GM20000 (cell line): ENCODE measurements around the gene VWCE.

Experiments used
- DNase-seq: peaks from one replicate; pipeline ENCODE4 v3.0.0; 2012; ENCODE audit warnings: low spot score
- CTCF ChIP-seq: IDR thresholded peaks from 2 replicates; pipeline ENCODE4 v1.5.1; 2012; ENCODE audit warnings: mild to moderate bottlenecking, control low read depth; ENCODE audit errors: extremely low read depth, missing control alignments

VWCE gene

DNA sequence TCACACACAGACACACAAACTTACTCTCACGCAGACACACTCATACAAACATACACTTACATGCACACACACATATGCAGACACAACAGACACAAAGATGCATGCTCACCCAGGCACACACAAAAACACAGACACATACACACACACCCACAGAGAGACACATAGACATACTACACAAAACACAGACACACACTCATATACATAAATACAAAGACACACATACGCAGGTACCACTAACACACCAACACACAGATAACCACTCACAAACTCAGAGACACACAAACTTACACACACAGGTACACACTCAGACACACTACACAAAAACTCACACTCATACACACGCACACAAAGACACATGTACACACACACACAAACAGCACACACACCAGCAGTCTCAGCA is 22.4 kb downstream of the VWCE start:
- no peak for DNase-seq
- no peak for TF ChIP-seq CTCF

DNA sequence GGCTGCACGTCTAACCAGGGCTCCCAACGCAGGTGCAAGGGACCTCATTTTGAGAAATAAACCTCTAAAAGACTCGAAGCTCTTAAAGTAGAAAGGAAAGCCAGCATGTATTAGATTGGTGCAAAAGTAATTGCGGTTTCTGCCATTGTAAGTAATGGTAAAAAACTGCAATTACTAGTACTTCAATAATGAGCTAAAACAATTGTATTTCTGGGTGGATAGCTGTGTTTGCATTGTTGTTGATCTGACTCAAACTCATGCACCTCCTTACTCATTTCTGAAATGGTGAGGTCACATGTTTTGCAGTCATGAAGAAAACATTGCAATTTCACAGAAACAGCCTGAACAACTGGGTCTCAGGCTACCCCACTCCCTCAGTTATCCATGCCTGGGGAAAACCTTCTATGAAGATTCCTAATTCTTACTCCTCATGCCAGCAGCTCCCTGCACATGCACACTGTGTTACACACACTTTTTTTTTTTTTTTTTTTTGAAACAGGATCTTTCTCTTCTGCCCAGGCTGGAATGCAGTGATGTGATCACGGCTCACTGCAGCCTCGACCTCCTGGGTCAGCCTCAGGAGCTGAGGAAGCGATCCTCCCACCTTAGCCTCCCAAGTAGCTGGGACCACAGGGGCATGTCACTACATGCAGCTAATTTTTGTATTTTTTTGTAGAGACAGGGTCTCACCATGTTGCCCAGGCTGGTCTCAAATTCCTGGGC is 24.6 kb downstream of the VWCE start:
- peak; percentile 56 for DNase-seq

DNA sequence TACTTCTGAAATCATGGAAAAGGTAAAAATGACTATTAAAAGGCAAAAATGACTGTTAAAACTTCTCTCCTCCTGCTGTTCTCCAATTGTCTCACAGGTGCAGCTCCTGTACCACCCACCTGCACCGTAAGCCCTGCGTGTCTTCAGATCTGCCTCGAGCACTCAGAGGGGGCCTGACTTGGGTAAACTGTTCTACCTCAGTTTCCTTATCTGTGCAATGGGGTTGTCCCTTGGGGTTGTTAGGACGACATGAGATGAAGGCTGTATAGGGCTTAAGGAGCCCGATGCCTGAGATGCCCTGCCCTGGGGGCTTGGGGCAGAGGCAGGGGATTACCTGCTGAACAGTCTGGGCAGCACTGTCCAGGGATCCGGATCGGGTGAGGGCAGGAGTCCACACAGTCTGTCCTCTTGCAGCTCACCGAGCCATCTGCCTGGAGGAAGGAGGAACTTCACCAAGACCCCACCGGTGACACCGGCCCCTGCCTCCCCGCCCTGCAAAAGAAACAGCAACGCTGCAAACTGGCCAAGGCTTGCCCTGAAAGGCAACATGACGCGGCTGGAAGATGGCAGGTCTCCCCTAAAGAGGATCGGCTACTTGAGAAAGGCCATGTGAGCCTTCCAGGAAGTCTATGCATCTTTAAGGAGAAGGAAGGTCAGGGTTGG is 26.4 kb downstream of the VWCE start:
- no peak for DNase-seq
- TF ChIP-seq CTCF, result no peak

More for the DNA sequence above, 24.6 kb downstream of the VWCE start:
- no peak for TF ChIP-seq CTCF

GRCh38 chr11:61267437-61267841 is 27.7 kb downstream of the VWCE start:
- DNase-seq, result no peak
- TF ChIP-seq CTCF, result no peak

DNA sequence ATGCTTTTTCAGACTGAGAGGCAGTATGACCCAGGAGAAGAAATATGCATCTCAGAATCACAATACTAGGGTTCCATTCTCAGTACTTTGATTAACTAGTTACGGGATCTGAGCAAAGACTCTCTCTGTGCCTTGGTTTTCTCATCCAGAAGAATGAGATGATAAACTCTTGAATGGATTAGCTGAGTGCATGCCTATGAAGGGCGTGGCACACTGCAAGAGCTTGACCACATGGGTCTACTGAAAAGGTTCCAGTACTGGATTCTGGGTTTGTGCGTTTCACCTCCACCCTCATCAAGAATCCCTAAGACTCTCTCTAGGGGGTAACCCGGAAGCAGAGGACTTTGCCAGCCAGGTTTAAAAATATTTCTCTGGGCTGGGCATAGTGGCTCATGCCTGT is 28.5 kb downstream of the VWCE start:
- no peak for TF ChIP-seq CTCF
- no peak for DNase-seq

DNA sequence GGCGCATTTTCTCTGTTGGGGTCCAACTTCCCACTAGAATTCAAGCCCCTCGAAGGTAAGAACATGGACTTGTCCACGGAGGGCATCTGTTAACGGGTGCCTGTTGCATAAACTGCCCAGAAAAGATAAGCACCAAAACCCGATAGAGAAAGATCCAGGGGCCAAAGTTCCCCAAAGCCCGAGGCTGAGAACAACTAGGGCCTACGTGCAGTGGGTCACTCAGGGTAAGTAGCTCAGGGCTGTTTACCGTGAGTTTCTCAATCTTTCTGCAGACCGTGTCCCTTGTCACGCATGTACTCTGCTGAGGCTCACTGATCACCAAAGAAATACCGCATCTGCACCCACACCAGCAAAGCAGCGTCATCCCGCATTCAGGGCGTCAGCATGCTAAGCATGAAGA is 29.8 kb downstream of the VWCE start:
- TF ChIP-seq CTCF, result no peak

DNA sequence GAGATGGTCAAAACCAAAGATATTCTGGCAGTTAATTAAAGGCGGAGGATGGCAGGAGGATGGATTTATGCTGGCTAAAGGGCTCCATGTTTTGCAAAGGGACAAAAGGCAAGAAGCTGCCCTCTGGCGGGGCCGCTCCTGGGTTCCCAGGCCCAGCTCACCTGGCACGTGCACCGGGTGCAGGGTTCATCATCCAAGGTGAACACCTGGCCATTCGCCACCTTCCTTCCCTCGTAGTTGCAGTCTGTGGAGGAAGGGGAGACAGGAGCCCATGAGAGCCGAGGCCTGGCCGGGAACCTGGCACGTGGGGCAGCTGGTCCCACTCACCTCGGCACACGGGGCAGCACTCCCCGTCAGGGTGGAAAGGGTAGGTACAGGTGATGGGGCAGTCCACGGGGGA is 30.3 kb downstream of the VWCE start:
- DNase-seq, result no peak
- no peak for TF ChIP-seq CTCF

More for the DNA sequence above, 29.8 kb downstream of the VWCE start:
- DNase-seq, result no peak
